Uterus (tissue), 2 donors: ENCODE measurements around the gene TRAPPC3L.

Experiments
- POLR2A ChIP-seq, 2 donors: fragments of 450-650 bp; IDR thresholded peaks; one replicate each; pipeline ENCODE4 v1.6.1; 2016; ENCODE audit warnings: antibody characterized with exemption in 2 of 2, mild to moderate bottlenecking in 1 of 2, moderate library complexity in 1 of 2
- TF ChIP-seq, protein P1 (sequence below), 4 experiments: fragments of 200-600 bp in 2 of 4; fragments of 450-650 bp in 2 of 4; sonication (generic) in 2 of 4; IDR thresholded peaks; one replicate each; pipeline ENCODE4 v1.5.1; 2016 to 2019; ENCODE audit warnings: antibody characterized with exemption in 4 of 4, mild to moderate bottlenecking in 2 of 4, moderate library complexity in 1 of 4

DNA sequence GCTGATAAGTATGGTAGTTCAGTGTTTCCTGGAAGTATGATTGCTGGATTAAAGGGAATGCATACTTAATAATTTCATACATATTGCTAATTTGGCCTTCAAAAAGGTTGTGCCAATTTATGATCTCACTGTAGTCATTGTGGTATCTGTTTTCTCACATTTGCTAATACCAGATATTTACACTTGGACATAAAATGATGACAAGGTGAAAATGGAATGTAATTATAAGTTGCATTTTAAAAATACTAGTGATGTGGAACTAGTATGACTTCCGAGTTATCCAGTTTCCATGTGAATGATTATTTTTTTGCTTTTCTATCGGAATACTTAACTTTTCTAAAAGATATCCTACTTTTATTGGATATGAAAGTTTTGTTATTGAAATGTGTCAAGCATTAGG is 41.3 kb upstream of the TRAPPC3L start:
- TF ChIP-seq POLR2A (IDR thresholded peaks at IDR 0.05) = no peak
- TF ChIP-seq, protein P1, sequence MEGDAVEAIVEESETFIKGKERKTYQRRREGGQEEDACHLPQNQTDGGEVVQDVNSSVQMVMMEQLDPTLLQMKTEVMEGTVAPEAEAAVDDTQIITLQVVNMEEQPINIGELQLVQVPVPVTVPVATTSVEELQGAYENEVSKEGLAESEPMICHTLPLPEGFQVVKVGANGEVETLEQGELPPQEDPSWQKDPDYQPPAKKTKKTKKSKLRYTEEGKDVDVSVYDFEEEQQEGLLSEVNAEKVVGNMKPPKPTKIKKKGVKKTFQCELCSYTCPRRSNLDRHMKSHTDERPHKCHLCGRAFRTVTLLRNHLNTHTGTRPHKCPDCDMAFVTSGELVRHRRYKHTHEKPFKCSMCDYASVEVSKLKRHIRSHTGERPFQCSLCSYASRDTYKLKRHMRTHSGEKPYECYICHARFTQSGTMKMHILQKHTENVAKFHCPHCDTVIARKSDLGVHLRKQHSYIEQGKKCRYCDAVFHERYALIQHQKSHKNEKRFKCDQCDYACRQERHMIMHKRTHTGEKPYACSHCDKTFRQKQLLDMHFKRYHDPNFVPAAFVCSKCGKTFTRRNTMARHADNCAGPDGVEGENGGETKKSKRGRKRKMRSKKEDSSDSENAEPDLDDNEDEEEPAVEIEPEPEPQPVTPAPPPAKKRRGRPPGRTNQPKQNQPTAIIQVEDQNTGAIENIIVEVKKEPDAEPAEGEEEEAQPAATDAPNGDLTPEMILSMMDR (IDR thresholded peaks at IDR 0.05) = no peak
